GM11168 (cell line): ENCODE measurements around the gene TSKS.

ENCODE experiments used
- in situ Hi-C: fragments of 300-500 bp; cut with MboI; formaldehyde crosslinking; loops from one replicate; pipeline ENCODE4 v1.12.0; 2022; ENCODE audit warnings: low sequenced_read_pairs; ENCODE audit not compliant: unreplicated experiment

Gene TSKS

GRCh38 chr19:49795615-49796014 is 32.5 kb upstream of the TSKS start:
- in situ Hi-C loops: no loop called here

GRCh38 chr19:49793561-49793840 is 30.4 kb upstream of the TSKS start:
- in situ Hi-C loops: no loop called here

GRCh38 chr19:49792829-49793560 is 29.9 kb upstream of the TSKS start:
- in situ Hi-C loops: no loop called here

GRCh38 chr19:49791776-49792445 is 28.8 kb upstream of the TSKS start:
- in situ Hi-C loops: no loop called here

- in situ Hi-C loops: no loop called here
Measured at GRCh38 chr19:49790866-49791265, 27.8 kb upstream of the TSKS start.

- in situ Hi-C loops: no loop called here
Measured at GRCh38 chr19:49788857-49789256, 25.8 kb upstream of the TSKS start.

- in situ Hi-C loops: no loop called here
Measured at GRCh38 chr19:49787746-49788145, 24.6 kb upstream of the TSKS start.

- in situ Hi-C loops: no loop called here
Measured at GRCh38 chr19:49786376-49786820, 23.3 kb upstream of the TSKS start.

- in situ Hi-C loops: no loop called here
Measured at GRCh38 chr19:49782515-49782914, 19.4 kb upstream of the TSKS start.

- in situ Hi-C loops: no loop called here
Measured at GRCh38 chr19:49781394-49781793, 18.3 kb upstream of the TSKS start.

GRCh38 chr19:49780861-49781260 is 17.8 kb upstream of the TSKS start:
- in situ Hi-C loops: no loop called here

- in situ Hi-C loops: no loop called here
Measured at GRCh38 chr19:49779731-49780555, 16.8 kb upstream of the TSKS start.

GRCh38 chr19:49776371-49776764 is 13.3 kb upstream of the TSKS start:
- in situ Hi-C loops: no loop called here

- in situ Hi-C loops: no loop called here
Measured at GRCh38 chr19:49775742-49776370, 12.8 kb upstream of the TSKS start.

- in situ Hi-C loops: no loop called here
Measured at GRCh38 chr19:49774969-49775368, 11.9 kb upstream of the TSKS start.

GRCh38 chr19:49773663-49774350 is 10.7 kb upstream of the TSKS start:
- in situ Hi-C loops: no loop called here

- in situ Hi-C loops: no loop called here
Measured at GRCh38 chr19:49772850-49773432, 9.8 kb upstream of the TSKS start.

- in situ Hi-C loops: no loop called here
Measured at GRCh38 chr19:49771674-49772139, 8.6 kb upstream of the TSKS start.

GRCh38 chr19:49770529-49770928 is 7.4 kb upstream of the TSKS start:
- in situ Hi-C loops: no loop called here
